M059J (cell line): ENCODE data around the gene PSMD5. TPM values are rescaled to one million over a fixed set of nuclear protein-coding genes. Genes with fewer than 3 reads are reported as not detected.

Experiments
- DNase-seq: peaks from one replicate; pipeline ENCODE4 v3.0.0-alpha.2; 2012; ENCODE audit warnings: low read depth
- total RNA-seq: library from RNA; depleted of rRNA; stranded (reverse); fragments of >200 nt; shearing (Covaris generic); gene quantifications from 2 replicates; pipeline ENCODE4 v1.2.3, GENCODE V29; 2014; rRNA removed

The PSMD5 gene
- total RNA-seq: 58.3 and 61.6 TPM in 2 replicates

DNA sequence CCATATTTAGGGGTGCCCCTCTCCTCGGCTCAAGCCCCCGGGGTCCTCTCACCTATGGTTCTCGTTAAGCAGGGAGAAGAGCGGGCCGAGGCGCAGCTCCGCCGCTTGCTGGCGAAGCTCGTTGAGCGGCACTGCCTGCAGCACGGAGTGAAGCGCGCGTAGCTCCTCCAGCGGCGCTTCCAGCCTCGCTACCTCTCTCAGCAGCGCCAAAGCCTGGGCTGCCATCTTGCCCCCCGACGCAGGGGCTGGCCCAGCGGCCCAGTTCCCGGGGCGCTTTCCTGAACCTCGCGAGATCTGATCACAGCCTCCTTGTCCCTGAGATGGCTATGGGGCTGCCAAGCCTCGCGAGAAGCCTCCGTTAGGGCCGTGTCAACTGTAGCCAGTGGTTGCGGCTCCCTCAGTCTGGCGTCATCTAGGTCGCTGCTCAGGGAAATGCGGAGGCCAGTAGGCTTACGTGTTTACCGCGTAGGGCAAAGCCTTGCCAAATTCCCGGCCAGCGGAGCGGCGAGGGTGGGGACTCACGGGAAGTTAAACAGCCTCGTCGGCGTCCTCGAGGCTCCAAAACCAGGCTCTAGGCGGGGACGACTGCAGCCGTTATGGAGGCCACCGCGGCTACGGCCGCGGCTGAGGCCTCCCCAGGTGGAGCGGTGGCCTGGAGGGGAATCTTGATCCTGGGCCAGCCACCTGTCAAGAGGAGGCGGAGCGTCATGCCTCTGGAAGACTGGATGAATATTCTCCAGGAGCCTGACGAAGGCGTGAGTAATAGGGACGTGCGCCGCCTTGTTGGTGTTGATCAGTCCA is at the start of gene PSMD5:
TSS of gene PSMD5 (minus strand) at position 238 of the 801 bp plus-strand sequence. CDS start at position 225, 13 bp downstream.
- peak; percentile 100 for DNase-seq

DNA sequence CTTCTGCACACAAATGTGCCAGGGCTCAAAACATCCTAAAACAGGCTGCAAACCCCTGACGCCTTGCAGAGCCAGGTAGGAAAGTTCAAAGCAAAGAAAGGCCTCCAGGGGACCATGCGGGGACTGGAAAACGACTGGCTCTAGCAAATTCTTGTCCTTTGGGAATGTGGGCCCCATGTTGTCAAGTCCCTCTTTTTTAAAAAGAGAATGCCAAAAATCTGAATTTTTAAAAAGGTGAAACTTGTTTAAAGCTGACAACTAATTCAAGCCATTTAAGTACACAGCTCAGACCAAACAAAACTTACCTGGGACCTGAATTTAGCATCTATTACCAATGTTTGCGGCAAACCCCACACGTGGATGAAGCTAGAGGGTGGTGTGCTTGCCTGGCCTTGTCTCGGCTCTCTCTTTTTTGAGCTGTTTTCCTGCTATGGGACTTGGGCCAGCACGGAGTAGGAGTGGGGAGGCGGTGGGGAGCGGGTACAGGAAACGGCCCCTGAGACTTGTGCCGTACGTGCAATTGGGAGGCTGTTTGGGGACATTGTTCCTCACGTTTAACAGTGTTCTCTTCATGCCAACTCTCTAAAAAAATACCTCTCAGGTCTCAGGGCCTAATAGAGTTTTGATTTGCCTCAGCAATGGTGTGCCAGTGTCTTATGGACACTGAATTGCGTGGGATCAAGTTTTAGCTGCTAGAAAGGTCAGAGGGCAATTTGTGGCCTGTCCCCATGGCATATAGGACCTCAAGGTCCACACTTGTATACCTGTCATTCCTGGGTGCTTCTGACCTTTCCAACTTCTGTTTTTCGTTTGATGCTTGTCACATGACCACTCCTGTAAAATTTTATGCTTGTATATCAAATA is 49.4 kb upstream of the PSMD5 start:
- no peak for DNase-seq

DNA sequence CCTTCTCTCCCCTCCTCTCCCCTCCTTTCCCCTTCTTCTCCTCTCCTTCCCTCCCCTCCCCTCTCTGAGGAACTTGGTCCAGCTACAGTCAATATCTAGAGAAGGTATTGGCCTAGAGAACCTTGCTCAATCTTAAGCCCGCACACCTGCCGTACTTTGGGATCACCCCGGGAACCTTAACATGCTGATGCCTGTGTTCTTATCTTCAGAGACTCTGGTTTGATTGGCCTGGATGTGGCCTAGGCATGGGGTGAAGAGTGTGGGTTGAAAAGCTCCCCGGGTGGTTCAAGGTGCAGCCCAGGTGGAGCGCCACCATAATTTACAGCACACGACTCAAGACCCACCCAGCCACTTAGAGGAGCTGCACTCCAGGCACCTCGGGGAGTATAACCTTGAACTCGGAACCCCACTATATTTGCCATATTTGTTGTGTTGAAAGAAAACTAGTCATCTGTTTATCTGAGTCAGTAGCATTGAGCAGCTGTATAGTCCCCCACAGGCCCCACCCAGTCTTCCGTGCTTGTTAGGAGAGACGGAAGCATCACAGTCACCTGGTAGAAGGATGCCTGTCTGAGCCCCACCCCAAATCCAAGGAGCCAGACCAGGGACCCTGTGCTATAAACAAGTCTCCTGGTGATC is 48.6 kb upstream of the PSMD5 start:
- no peak for DNase-seq

DNA sequence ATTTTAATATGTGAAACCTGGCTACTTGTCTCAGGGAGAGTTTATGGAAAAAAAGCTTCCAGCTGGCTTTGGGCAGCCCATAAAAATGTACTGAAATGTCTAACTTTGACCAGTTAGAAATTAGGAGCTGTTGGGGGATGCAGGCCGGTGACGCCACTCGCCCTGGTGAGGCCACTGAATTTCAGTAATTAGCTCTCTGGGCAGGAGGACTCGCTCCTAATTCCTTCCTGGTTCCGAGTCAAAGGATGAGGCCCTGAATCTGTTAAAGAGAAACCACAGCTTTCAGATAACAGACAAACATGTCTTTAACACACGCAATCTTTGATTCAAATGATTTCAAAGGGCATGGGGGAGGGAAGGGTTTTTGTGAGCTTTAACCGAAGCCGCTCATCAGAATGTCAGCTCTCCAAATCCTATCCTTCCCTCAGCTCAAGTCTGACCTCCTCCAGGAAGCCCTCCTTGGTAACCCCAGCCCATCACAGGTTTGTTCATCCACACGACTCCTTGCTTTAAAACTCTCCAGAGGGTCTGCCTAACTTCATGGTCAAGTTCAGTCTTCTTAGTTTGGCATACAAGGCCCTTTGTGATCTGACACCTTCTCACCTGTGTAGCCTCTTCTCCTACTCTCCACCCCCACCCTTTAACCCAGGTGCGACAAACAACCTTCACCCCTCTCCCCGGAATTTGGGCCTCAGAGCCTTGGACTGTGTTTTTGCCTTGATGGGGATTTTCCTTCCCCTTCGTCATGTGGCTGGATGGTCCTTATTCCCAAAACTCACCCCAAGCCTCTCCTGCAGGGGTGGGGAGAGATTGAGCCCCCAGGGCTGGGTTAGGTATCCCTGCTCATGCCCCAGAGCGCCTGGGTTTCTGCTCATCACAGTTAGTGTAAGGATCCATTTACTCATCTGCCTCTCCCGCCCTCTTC is 47.9 kb upstream of the PSMD5 start:
- no peak for DNase-seq

DNA sequence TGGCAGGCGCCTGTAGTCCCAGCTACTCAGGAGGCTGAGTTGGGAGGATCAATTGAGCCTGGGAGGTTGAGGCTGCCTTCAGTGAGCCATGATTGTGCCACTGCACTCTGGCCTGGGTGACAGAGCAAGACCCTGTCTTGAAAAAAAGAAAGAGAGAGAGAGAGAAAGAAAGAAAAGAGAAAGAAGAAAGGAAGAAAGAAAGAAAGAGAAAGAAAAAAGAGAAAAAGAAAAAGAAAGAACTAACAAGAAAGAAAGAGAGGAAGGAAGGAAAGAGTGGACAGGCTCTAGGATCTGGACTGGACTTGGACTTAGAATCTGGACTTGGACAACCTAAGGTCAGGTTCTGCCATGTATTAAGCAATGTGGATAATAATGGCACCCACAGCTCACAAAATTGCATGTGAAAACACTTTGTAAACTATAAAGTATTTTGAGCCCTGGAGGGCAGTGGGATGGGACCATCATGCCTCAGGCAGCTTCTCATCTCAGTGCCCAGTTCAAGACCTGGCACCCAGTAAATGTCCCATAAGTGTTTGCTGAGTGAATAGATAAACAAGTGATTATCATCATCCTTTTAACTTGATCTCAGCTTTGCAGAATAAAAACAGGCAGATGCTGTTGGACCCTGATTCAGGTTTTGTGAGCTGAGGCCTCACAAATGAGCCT is 47.0 kb upstream of the PSMD5 start:
- DNase-seq: no peak

DNA sequence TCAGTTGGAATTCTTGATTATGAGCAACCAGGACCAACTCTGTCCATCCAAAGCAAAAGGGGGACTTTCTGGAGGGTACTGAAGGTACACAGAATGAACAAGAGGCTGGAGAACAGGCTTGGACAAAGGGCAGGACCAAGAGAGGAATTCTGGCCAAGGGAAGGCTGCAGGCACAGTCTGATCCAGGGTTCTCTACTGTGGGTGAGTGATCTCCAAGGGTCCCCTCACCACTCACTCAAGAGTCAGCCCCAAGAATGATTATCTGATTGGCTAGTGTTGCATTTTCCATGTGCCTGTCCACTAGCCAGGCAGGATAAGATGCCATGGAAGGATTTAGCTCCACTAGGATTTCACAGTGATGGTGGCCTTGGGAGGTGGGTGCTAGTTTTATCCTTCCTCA is 45.9 kb upstream of the PSMD5 start:
- no peak for DNase-seq

DNA sequence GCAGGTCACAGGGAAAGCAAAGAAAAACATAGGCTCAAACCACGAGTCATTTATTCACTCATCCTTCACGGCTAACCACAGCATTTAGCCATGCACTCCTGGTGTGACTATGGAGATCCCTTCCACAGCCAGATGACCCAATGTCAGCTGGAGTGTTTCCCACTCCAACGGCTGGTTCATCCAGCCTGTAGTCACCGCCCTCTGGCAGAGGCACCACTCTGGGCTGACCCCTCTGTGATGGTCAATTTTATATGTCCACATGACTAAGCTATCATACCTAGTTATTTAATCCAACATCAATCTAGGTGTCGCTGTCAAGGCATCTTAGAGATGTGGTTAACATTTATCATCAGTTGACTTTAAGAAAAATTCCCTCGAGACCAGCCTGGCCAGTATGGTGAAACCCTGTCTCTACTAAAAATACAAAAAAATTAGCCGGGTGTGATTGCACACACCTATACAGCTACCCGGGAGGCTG is 43.8 kb upstream of the PSMD5 start:
- peak; percentile 98 for DNase-seq

DNA sequence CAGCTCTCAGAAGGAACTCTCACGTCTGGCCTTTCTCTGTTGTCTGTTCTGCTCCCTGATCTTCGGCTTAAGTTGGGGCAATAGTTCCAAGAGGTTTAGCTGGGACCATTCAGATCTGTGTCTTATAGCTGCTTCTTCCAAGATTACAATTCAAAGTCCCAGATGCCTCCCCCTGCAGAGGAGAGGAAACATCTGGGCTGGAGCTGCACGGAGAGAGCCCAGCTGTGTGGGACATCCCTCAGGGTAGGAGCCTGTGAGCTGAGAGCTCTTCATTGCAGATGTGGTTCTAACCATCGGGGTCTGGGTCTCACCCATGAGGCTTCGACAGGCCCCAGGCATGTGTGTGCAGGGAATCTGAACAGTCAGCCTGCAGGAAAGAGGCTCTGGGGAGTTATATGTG is 43.2 kb upstream of the PSMD5 start:
- no peak for DNase-seq

DNA sequence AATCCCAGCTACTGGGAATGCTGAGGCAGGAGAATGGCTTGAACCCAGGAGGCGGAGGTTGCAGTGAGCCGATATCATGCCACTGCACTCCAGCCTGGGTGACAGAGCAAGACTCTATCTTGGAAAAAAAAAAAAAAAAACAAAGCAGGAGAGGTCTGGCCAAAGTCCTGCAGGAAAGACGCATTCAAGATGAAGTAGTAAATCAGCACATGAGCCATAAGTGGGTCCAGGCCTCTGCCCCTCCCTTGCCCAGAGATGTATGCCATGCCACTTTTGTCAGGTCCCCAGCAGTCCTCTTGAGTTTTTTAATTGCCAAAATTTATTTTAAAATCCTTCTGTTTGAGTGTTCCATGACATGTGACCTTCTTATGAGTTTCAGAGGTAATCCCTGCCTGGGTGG is 42.7 kb upstream of the PSMD5 start:
- DNase-seq: no peak

DNA sequence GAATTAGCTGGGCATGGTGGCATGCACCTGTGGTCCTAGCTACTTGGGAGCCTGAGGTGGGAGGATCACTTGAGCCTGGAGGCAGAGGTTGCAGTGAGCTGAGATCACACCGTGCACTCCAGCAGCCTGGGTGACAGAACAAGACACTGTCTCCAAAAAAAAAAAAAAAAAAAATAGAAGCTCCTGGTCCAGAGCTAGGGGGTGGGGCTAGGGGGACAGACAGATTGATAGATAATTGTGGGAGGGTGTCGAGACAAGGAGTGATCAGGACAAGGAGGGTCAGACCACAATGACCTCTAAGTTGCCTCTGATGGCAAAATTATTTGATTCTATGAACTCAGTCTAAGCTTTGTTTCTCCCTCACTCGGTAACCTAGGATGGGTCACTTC is 40.9 kb upstream of the PSMD5 start:
- no peak for DNase-seq

DNA sequence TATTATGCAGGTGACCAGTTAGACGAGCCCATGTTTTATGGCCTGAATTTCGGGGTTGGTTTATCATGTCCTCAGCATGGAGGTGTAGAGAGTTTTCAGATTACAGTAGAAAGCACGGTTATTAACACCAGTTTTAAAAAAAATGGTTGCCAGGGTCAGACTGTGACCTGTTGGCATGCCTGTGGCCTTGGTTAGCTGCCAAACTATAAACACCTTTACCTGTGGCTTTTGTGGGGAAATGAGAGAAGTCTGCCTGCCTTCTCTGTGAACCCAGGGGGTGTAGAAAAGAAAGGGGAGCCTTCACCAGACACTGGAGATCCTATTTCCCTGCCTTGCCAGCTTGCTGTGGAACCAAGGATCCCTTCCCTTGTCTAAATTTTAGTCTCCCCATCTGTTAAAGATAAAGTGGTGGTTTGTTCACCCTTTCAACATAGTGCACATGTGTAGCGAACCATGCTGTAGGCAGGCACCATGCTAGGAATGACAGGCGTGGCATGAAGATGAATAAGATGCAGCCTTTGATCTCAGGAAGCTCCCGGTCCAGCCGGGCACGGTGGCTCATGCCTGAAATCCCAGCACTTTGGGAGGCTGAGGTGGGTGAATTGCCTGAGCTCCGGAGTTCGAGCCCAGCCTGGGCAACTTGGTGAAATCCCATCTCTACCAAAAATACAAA is 40.3 kb upstream of the PSMD5 start:
- DNase-seq: peak; percentile 48

DNA sequence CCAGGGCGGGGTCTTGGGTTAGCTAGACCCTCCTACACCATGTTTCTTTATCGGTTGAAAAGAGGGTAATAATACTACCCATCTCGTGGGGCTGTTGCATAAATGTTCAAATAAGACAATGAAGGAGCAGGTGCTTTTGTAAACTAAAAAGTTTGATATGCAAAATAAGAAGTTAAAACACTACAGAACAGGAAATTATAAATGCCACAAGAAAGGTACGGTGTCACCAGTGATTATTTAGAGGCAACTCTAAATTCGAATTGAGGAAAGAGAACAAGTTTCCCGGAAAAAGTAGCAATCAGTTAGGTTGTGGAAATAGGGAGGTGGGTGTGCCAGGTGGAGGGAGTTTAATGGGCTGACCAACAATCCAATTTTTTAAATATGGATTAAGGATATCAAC is 36.7 kb upstream of the PSMD5 start:
- no peak for DNase-seq

DNA sequence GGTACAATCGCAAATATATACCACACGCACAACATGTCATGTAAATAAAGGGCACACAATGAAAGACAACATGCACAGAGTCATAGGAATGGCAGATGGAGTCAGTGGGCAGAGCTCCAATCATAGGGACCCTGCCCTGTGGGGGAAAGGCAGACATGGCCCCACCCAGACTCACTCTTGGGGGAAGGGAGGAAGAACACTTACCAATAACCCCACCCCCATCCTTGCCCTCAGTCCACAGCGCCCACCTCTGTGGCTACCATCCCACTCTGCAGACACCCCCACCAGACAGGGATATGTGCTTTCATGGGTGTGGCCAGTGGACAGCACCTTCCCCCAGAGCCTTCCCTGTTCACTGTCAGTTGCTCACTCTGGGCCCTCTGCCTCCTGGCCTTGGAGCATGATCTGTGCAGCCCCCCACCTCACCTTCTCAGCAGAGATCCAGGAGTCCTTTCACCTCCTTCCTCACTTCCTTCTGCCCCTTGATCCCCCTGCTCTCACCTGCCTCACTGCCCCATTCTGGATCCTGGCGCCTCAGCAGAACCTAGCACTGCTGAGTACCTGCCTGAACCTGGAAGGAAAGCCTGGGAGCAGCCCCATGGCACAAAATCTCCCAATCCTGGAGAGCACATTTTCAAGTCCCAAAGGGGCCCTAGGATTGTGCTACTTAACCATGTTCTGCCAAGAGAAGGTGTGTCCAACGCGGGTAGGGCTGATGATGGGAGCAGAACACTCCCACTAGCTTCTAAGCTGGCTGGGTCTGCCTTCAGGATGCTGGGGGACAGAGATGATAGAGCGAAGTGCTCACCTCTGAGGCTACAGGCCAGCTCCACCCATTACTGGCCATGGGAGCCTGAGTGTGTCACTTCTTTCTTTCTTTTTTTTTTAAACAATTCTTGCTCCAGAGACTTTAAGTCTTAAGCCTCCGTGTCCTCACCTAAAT is 35.7 kb upstream of the PSMD5 start:
- no peak for DNase-seq

DNA sequence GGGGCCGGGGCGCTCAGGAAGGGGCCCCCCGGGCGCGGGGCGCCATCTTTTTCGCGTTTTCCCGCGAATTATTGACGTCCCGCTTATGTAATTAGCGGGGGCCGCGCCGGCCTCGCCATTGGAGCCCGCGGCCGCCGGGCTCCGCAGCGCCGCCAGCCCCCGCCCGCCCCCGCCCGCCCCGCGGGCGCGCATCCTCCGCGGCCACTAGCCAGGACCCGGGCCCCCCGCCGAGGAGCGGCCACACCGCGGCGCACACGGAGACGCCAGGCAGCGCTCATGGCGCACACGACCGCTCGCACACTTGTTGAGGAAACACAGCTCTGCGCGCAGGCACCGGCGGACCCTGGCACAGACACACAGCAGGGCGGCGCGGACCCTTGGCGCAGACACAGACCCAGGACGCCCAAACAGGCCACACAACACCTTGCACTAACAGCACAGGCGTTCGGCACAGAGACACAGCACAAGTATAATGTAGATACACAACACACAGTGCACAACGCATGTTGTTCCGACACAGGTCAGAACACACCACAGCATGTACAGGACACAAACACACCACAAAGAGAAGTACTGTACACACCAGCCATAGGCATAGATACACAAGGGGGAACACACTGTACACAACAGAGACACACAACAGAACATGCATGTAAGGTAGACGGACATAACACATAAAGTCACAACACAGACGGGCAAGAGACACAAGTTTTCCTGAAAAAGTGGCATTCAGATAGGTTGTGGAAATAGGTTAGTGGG is 34.7 kb upstream of the PSMD5 start:
- peak; percentile 68 for DNase-seq

DNA sequence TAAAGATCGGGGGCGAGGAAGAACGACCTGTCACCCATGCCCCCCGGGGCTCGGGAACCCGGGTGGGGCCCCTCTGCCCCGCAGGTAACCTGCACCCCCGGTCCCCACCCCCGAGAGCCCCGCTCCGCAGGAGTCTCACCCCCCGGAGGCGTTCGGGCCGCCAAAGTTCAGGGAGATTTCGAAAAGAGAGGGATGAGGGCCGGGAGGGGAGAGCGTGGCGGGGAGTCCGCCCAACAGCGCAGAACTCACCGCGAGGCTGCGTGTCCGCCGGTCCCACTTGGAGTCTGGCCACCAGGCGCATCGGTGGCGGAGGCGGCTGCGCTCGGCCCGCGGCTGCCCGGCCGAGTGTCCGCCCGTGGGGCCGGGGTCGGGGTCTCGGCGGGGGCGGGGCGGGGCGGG is 34.1 kb upstream of the PSMD5 start, which contains the start of gene PHF19:
TSS of gene PHF19 (minus strand) at position 347 of the 399 bp plus-strand sequence. CDS start 2,447 bp downstream, outside the sequence.
- peak; percentile 57 for DNase-seq

DNA sequence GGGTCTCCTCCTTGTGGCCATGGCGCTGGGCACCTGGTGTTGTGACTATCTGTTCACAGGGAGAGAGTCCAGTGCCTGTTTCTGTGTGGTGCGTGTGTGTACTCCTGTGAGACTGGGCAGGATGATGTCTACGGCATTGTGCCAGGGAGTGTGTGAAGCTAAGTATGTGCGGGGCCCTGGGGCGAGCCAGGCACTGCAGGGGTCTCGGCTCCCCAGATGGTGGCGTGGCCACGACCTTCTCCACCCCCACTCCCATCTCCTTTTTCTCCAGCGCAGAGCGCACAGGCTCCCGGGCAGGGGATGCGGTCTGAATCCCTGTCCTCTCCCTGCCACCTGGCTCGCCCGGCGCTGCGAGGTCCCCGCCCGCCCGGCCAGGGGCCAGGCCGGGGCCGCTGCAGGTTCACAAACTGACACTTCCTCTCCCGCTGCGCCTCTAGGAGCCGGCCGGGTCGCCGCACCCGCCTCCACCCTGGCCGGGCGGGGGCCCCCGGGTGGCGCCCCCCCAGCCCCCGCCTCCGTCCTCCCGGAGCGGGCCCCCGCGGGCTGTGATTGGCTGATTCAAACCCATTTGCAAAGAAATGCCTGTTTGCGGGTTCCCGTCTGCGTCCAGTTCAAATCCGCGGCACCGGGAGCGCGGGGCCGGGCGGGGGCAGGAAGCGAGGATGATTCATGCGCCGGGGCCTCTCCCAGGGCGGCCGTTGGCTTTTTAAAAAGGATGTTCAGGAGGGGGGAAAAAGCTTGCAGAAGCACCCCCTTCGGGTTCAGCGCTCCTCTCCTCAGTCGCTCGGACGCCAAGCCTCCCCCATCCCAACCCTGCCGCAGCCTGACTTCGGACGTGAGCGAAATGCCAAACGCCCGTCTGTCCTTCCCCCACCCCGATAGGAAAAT is 33.5 kb upstream of the PSMD5 start:
- peak; percentile 97 for DNase-seq

DNA sequence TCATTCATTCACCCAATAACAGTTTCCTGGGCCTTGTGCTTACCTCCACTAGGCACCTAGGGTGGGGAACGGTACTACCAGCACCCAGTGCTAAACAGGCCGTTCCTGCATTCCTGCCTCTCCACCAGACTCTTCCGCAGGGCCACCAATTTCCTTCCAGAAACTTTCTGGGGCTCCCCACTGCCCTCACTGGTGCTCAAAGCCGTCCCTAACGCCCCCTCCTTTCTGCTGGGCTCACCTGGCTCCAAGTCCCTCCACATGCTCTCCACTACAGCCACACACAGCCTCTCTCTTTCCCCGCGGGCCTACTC is 32.9 kb upstream of the PSMD5 start:
- no peak for DNase-seq
